ENCODE data around the gene OBP2A.
"Not testable (repeated sequence)": the region's sequence is repeated elsewhere in the genome, so short reads cannot be mapped to it uniquely, and the experiment has no call there.

DNA sequence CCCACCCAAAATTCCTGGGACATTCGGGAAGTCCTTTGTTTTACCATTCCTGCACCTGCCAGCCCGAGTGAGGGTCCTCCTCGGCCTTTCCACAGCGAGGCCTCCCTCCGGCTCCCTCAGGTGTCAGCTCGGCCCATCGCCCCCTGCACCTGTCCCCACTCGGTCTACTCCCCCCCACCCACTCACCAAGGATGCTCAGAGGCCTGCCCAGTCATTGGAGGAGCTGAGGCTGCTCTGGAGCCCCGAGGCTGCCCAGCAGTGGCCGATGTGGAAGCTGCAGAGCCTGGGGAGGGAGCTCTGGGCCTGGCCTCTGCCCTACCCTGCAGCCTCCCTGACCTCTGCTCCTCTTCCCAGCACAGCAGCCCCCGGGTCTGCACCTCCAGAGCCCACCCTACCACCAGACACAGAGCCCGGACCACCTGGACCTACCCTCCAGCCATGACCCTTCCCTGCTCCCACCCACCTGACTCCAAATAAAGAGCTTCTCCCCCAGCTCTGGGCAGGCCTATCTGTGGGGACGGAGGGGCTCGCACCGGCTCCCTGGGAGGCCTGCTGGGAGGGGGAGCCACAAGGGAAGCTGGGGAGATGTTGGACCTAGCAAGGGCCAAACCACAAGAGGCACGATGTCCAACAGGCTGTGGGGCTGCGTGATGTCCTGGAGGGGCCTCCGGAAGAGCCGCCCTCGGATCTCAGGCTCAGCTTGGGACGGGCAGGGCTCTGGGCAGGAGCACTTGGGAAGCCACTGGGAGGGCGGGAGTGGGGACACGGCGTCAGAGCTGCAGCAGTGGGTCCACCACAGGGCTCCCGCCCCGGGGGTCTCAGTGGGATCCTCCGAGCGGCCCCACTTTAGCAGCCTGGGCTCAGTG, 3.8 kb downstream of the OBP2A start:
- not testable (repeated sequence) for TF ChIP-seq CTCF (conservative IDR thresholded peaks at IDR 0.05 in 1 of 2, IDR thresholded peaks at IDR 0.05 in 1 of 2; ENCODE audit: extremely low read depth in 1 of 2, insufficient read depth in 1 of 2, low read depth in 1 of 2, low read length in 2 of 2); EZH2 (IDR thresholded peaks at IDR 0.05; ENCODE audit: borderline replicate concordance, low read length)

Data from mammary epithelial cell (primary cell).